Measurements from ENCODE around the gene SLC34A1. TPM values are rescaled to one million over a fixed set of nuclear protein-coding genes. Genes with fewer than 3 reads are reported as not detected.

Gene SLC34A1
- total RNA-seq, 1 experiment from 2014 or later = not detected

- ChIA-PET CTCF (interaction anchor here (0.6 kb wide), 2 partner anchors 8 to 62 kb away, joined by 3 to 4 read pairs; no protein-coding TSS in a partner anchor), POLR2A (ENCODE audit: low non-redundant PET) (no interaction called here)
- H3K27ac ChIP-seq (ENCODE audit: low read depth, low read length, poor library complexity, severe bottlenecking) = no peak overlapping the region
- BruUV-seq (replicated peaks) = no TSS peak
- no peaks in the 10 kb centered on the region for H3K36me3 ChIP-seq (ENCODE audit: insufficient read depth, low read length, poor library complexity, severe bottlenecking)
- no peaks in the 10 kb centered on the region for H3K9me3 ChIP-seq (ENCODE audit: low read depth, low read length, poor library complexity, severe bottlenecking)
- no peak for DNase-seq (ENCODE audit: low spot score)
- no peak overlapping the region for H3K4me3 ChIP-seq (ENCODE audit: low read depth, low read length, poor library complexity, severe bottlenecking)
- intact Hi-C loops (cut with micrococcal nuclease; ENCODE audit: unreplicated experiment) = no loop called here
- H3K4me1 ChIP-seq (ENCODE audit: insufficient read depth, low read length, poor library complexity, severe bottlenecking) = peaks cover 20% of the 10 kb centered on the region
- H3K27me3 ChIP-seq (replicated peaks; ENCODE audit: insufficient read depth, low read depth, low read length, poor library complexity) = no peaks in the 10 kb centered on the region
- TF ChIP-seq EZH2 (IDR thresholded peaks at IDR 0.05; ENCODE audit: borderline replicate concordance, low read depth, low read length, poor library complexity, severe bottlenecking) (no peak), CTCF (conservative IDR thresholded peaks at IDR 0.05; ENCODE audit: low read depth, low read length) (no peak)
Measured at GRCh38 chr5:177364159-177364962, 19.9 kb upstream of the SLC34A1 start.

GRCh38 chr5:177365845-177366527 is 18.2 kb upstream of the SLC34A1 start:
- CTCF ChIA-PET = no interaction called here
- POLR2A ChIA-PET (ENCODE audit: low non-redundant PET) = no interaction called here
- H3K4me3 ChIP-seq (ENCODE audit: low read depth, low read length, poor library complexity, severe bottlenecking) = no peak overlapping the region
- no peak overlapping the region for H3K27ac ChIP-seq (ENCODE audit: low read depth, low read length, poor library complexity, severe bottlenecking)
- H3K9me3 ChIP-seq (ENCODE audit: low read depth, low read length, poor library complexity, severe bottlenecking) = no peaks in the 10 kb centered on the region
- TF ChIP-seq CTCF (conservative IDR thresholded peaks at IDR 0.05; ENCODE audit: low read depth, low read length) (no peak), EZH2 (IDR thresholded peaks at IDR 0.05; ENCODE audit: borderline replicate concordance, low read depth, low read length, poor library complexity, severe bottlenecking) (no peak)
- no TSS peak for BruUV-seq (replicated peaks)
- intact Hi-C loops (cut with micrococcal nuclease; ENCODE audit: unreplicated experiment) = no loop called here
- no peaks in the 10 kb centered on the region for H3K36me3 ChIP-seq (ENCODE audit: insufficient read depth, low read length, poor library complexity, severe bottlenecking)
- H3K4me1 ChIP-seq (ENCODE audit: insufficient read depth, low read length, poor library complexity, severe bottlenecking) = peaks cover 20% of the 10 kb centered on the region
- DNase-seq (ENCODE audit: low spot score) = no peak
- no peaks in the 10 kb centered on the region for H3K27me3 ChIP-seq (replicated peaks; ENCODE audit: insufficient read depth, low read depth, low read length, poor library complexity)

- TF ChIP-seq EZH2 (IDR thresholded peaks at IDR 0.05; ENCODE audit: borderline replicate concordance, low read depth, low read length, poor library complexity, severe bottlenecking) (no peak), CTCF (conservative IDR thresholded peaks at IDR 0.05; ENCODE audit: low read depth, low read length) (no peak)
- peak; percentile 81 for DNase-seq (ENCODE audit: low spot score)
- intact Hi-C loops (cut with micrococcal nuclease; ENCODE audit: unreplicated experiment) = no loop called here
- BruUV-seq (replicated peaks) = no TSS peak
- no peaks in the 10 kb centered on the region for H3K9me3 ChIP-seq (ENCODE audit: low read depth, low read length, poor library complexity, severe bottlenecking)
- no peak overlapping the region for H3K27ac ChIP-seq (ENCODE audit: low read depth, low read length, poor library complexity, severe bottlenecking)
- no peaks in the 10 kb centered on the region for H3K36me3 ChIP-seq (ENCODE audit: insufficient read depth, low read length, poor library complexity, severe bottlenecking)
- peaks cover 20% of the 10 kb centered on the region for H3K4me1 ChIP-seq (ENCODE audit: insufficient read depth, low read length, poor library complexity, severe bottlenecking)
- ChIA-PET POLR2A (ENCODE audit: low non-redundant PET) (no interaction called here), CTCF (interaction anchor here (0.6 kb wide), 1 partner anchor 57 kb away, joined by 5 read pairs; no protein-coding TSS in a partner anchor)
- peak overlapping the region; percentile 28 for H3K4me3 ChIP-seq (ENCODE audit: low read depth, low read length, poor library complexity, severe bottlenecking)
- H3K27me3 ChIP-seq (replicated peaks; ENCODE audit: insufficient read depth, low read depth, low read length, poor library complexity) = no peaks in the 10 kb centered on the region
Measured at GRCh38 chr5:177366528-177367322, 17.5 kb upstream of the SLC34A1 start.

All from A673 (cell line).